Activated naive CD8-positive, alpha-beta T cell (primary cell): Measurements from ENCODE around the gene GOLGA8B.
"Not testable (repeated sequence)": the region's sequence is repeated elsewhere in the genome, so short reads cannot be mapped to it uniquely, and the experiment has no call there.

Experiments
- H3K27ac Mint-ChIP-seq: one replicate; pipeline ENCODE4 v1.8.0; 2021; ENCODE audit warnings: mixed read lengths
- H3K27me3 Mint-ChIP-seq: one replicate; pipeline ENCODE4 v1.8.0; 2021; ENCODE audit warnings: mixed read lengths
- H3K36me3 Mint-ChIP-seq: one replicate; pipeline ENCODE4 v1.8.0; 2021; ENCODE audit warnings: mixed read lengths
- H3K4me1 Mint-ChIP-seq: one replicate; pipeline ENCODE4 v1.8.0; 2021; ENCODE audit warnings: low read depth, mixed read lengths
- H3K4me3 Mint-ChIP-seq: one replicate; pipeline ENCODE4 v1.8.0; 2021; ENCODE audit warnings: mild to moderate bottlenecking, mixed read lengths
- H3K9me3 Mint-ChIP-seq: one replicate; pipeline ENCODE4 v1.8.0; 2021; ENCODE audit warnings: low read depth, mixed read lengths

GOLGA8B gene

GRCh38 chr15:34608517-34608916, 25.1 kb upstream of the GOLGA8B start:
- Mint-ChIP-seq H3K9me3 (no peaks in the 10 kb centered on the region), H3K4me1 (peaks cover 16% of the 10 kb centered on the region), H3K4me3 (no peak overlapping the region), H3K27me3 (peaks cover 14% of the 10 kb centered on the region), H3K27ac (no peak overlapping the region), H3K36me3 (no peaks in the 10 kb centered on the region)

DNA sequence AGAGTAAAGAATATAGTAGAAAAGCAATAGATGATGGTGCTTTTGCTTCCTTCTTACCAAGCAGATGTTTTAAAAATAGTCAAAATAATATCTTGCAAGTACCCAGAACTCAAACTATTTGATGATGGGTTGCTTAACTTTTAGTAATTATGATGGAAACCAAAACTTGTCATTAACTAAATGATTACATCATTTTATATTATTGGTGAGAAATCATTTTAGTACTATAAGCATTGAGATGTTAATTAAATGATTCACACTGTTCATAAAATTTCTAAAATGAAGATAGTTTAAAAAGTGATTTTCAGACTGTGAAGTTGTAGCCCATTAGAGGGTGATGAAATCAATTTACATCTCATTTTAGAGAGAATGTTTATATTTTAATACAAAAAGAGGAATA, 24.4 kb upstream of the GOLGA8B start:
- H3K4me1 Mint-ChIP-seq, result peaks cover 16% of the 10 kb centered on the region
- H3K36me3 Mint-ChIP-seq, result no peaks in the 10 kb centered on the region
- H3K4me3 Mint-ChIP-seq, result no peak overlapping the region
- H3K27ac Mint-ChIP-seq, result no peak overlapping the region
- no peaks in the 10 kb centered on the region for H3K9me3 Mint-ChIP-seq
- peaks cover 18% of the 10 kb centered on the region for H3K27me3 Mint-ChIP-seq

- Mint-ChIP-seq H3K4me3 (no peak overlapping the region), H3K9me3 (no peaks in the 10 kb centered on the region), H3K27me3 (peaks cover 20% of the 10 kb centered on the region), H3K36me3 (no peaks in the 10 kb centered on the region), H3K27ac (no peak overlapping the region), H3K4me1 (peaks cover 16% of the 10 kb centered on the region)
These were observed 23.1 kb upstream of the GOLGA8B start for GRCh38 chr15:34606545-34606944.

DNA sequence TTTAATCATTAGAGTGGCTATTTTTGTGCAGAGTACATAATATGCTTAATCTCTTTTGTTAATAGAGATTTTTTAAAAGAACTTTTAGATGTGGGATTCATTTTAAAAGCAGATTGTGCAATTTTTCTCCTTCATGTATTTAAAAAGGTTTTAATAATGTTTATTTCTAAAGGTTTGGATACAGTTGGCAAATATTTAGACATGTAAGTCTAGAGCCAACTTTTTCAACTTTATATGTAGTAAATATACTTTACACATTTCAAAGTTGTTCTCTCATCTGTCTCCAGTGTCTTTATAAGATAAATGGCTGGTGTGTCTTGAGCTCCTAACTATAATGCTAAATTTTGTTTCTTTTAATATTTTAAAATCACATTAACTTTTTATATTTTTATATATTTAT, 22.7 kb upstream of the GOLGA8B start:
- Mint-ChIP-seq H3K9me3 (no peaks in the 10 kb centered on the region), H3K27me3 (peaks cover 20% of the 10 kb centered on the region), H3K27ac (no peak overlapping the region), H3K4me1 (peaks cover 16% of the 10 kb centered on the region), H3K4me3 (no peak overlapping the region), H3K36me3 (no peaks in the 10 kb centered on the region)

DNA sequence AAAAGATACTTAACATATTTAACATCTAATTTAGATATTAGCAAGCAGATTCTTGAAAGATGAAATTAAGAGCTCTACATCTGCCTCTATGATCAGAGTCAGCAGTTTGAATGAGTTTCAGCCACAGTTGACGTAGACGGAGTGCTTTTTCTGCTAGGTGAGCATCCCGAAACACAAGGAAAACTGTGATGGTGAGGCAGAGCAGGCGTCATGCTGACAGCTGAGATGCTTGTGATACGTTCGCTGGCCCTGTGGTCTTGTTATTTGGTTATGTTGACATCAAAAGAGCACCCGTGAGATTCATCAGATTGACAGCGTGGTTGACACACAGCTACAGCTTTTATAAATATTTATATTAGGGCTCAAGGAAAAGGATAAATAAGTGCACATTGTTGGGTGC, 19.6 kb upstream of the GOLGA8B start:
- Mint-ChIP-seq H3K27ac (no peak overlapping the region), H3K9me3 (no peaks in the 10 kb centered on the region), H3K36me3 (no peaks in the 10 kb centered on the region), H3K27me3 (peaks cover 28% of the 10 kb centered on the region), H3K4me3 (no peak overlapping the region), H3K4me1 (no peaks in the 10 kb centered on the region)

- Mint-ChIP-seq H3K4me1 (no peaks in the 10 kb centered on the region), H3K36me3 (no peaks in the 10 kb centered on the region), H3K9me3 (no peaks in the 10 kb centered on the region), H3K27ac (no peak overlapping the region), H3K4me3 (no peak overlapping the region), H3K27me3 (peaks cover 25% of the 10 kb centered on the region)
These were observed 17.5 kb upstream of the GOLGA8B start for GRCh38 chr15:34600923-34601322.

- Mint-ChIP-seq H3K4me1 (no peaks in the 10 kb centered on the region), H3K27me3 (peaks cover 21% of the 10 kb centered on the region), H3K36me3 (no peaks in the 10 kb centered on the region), H3K4me3 (no peak overlapping the region), H3K27ac (no peak overlapping the region), H3K9me3 (no peaks in the 10 kb centered on the region)
These were observed 15.5 kb upstream of the GOLGA8B start for GRCh38 chr15:34598799-34599585.

- Mint-ChIP-seq H3K27ac (no peak overlapping the region), H3K27me3 (peaks cover 14% of the 10 kb centered on the region), H3K4me1 (no peaks in the 10 kb centered on the region), H3K36me3 (no peaks in the 10 kb centered on the region), H3K9me3 (no peaks in the 10 kb centered on the region), H3K4me3 (no peak overlapping the region)
These were observed 13.9 kb upstream of the GOLGA8B start for GRCh38 chr15:34597316-34597715.

DNA sequence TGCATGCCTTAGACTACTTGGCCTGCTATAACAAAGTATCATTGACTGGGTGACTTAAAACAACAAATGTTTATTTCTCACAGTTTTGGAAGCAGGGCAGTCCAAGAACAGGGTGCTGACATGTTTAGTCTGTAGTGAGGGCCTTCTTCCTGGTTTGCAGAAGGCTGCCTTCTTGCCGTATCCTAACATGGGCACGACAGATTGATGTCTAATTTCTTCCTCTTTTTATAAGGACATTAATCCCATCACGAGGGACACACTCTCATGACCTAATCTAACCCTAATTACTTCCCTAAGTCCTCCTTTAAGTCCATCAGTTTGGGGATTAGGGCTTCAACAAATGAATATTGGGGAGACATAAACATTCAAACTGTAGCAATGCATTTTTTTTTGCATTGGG, 10.9 kb upstream of the GOLGA8B start:
- H3K27ac Mint-ChIP-seq, result no peak overlapping the region
- no peaks in the 10 kb centered on the region for H3K4me1 Mint-ChIP-seq
- no peak overlapping the region for H3K4me3 Mint-ChIP-seq

DNA sequence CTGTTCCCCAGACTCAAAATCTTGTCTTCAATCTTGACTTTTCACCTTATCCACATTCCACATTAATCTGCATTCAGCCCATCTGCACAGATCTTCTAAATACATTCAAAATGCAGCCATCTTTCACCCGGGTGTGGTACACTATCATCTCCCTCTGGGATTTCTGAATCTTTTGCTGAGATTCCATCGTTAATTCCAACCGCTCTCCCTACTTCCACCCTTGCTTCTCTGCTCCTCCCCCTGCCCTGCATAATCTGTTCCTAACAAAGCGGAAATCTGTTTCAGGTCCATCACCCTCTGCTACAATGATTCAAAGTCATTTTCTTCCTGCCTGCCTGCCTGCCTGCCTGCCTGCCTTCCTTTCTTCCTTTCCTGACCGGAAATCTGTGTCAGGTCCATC, 7.9 kb upstream of the GOLGA8B start:
- H3K9me3 Mint-ChIP-seq, result no peaks in the 10 kb centered on the region
- no peaks in the 10 kb centered on the region for H3K36me3 Mint-ChIP-seq

More for the DNA sequence above, 10.9 kb upstream of the GOLGA8B start:
- H3K9me3 Mint-ChIP-seq, result no peaks in the 10 kb centered on the region
- H3K36me3 Mint-ChIP-seq, result no peaks in the 10 kb centered on the region
- peaks cover 12% of the 10 kb centered on the region for H3K27me3 Mint-ChIP-seq

DNA sequence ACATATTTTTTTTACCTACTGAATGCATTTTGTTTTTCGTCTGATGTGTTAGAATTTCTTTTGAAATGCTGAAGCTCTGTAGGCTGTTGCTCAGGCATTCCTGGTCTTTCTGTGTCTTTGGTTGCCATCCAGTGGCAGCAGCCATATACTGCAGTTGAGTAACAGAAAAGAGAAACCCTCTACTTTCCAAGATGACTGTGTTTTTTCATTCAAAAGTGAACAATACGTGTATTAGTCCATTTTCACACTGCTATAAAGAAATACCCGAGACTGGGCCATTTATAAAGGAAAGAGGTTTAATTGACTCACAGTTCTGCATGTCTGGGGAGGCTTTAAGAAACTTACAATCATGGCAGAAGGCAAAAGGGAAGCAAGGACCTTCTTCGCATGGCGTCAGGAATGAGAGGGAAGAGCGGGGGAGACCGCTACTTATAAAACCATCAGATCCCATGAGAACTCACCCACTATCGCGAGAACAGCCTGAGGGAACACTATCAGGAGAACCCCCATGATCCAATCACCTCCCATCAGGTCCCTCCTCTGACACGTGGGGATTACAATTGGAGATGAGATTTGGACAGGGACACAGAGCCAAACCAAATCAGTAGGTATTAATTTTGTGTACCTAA, 4.7 kb upstream of the GOLGA8B start:
- H3K27ac Mint-ChIP-seq, result peak overlapping the region; percentile 91
- peaks cover 7% of the 10 kb centered on the region for H3K27me3 Mint-ChIP-seq
- no peaks in the 10 kb centered on the region for H3K36me3 Mint-ChIP-seq
- H3K4me1 Mint-ChIP-seq, result peaks cover 10% of the 10 kb centered on the region
- H3K4me3 Mint-ChIP-seq, result peak overlapping the region; percentile 84
- no peaks in the 10 kb centered on the region for H3K9me3 Mint-ChIP-seq

More for the DNA sequence above, 7.9 kb upstream of the GOLGA8B start:
- Mint-ChIP-seq H3K27me3 (peaks cover 9% of the 10 kb centered on the region), H3K4me1 (peaks cover 5% of the 10 kb centered on the region), H3K4me3 (no peak overlapping the region), H3K27ac (no peak overlapping the region)

- H3K27me3 Mint-ChIP-seq, H3K9me3 Mint-ChIP-seq: not testable (repeated sequence)
These were observed 2.5 kb upstream of the GOLGA8B start for GRCh38 chr15:34585966-34586365.

DNA sequence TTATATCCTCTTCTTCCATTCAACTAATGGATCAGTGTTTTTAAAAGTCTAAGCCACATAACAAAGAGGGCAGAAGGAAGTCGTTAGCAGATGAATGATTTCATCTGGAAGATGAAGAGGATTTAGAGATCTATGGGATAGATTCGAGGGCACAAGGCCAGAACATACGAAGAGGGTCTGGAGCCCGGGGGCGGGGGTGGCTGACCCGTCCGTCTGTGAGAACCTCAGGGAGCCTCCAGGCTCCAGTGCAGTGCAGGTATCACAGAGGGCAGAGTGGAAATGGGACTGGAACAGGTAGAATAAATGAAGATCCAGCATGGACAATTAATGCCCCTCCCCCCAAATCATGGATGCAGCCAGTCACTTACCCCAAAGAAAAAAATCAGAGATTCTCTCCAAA, 1.5 kb upstream of the GOLGA8B start:
- Mint-ChIP-seq H3K36me3 (no peaks in the 10 kb centered on the region), H3K27me3 (no peaks in the 10 kb centered on the region), H3K27ac (no peak overlapping the region), H3K9me3 (no peaks in the 10 kb centered on the region), H3K4me3 (peak overlapping the region; percentile 61), H3K4me1 (peaks cover 25% of the 10 kb centered on the region)

More at GRCh38 chr15:34585966-34586365, 2.5 kb upstream of the GOLGA8B start:
- not testable (repeated sequence) for H3K4me3 Mint-ChIP-seq, H3K36me3 Mint-ChIP-seq, H3K27ac Mint-ChIP-seq
- peaks cover 21% of the 10 kb centered on the region for H3K4me1 Mint-ChIP-seq

DNA sequence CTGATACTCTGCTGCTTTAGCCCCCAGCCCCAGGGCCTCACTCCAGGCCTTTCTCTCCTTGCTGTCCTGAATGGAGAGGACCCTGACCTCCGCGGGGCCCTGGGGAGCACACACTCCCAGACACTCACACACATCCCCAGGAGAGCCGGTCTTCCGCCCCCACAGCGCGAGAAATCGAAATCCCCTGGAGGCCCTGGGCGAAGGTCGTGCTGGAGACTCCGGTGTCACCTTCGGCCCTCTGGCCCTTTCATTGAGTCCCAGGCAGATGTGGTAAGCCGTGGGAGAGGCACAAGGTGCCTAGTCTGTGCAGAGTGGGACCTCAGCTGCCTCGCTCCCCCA, 848 bp upstream of the GOLGA8B start:
- peak overlapping the region; percentile 87 for H3K4me3 Mint-ChIP-seq
- H3K9me3 Mint-ChIP-seq, result no peaks in the 10 kb centered on the region
- H3K36me3 Mint-ChIP-seq, result no peaks in the 10 kb centered on the region
- H3K27ac Mint-ChIP-seq, result peak overlapping the region; percentile 82
- no peaks in the 10 kb centered on the region for H3K27me3 Mint-ChIP-seq
- H3K4me1 Mint-ChIP-seq, result peaks cover 30% of the 10 kb centered on the region

- H3K4me3 Mint-ChIP-seq, result peak overlapping the region; percentile 90
- peaks cover 40% of the 10 kb centered on the region for H3K4me1 Mint-ChIP-seq
- H3K36me3 Mint-ChIP-seq, result no peaks in the 10 kb centered on the region
- H3K27me3 Mint-ChIP-seq, result no peaks in the 10 kb centered on the region
- H3K9me3 Mint-ChIP-seq, result no peaks in the 10 kb centered on the region
- peak overlapping the region; percentile 73 for H3K27ac Mint-ChIP-seq
These were observed 735 bp downstream of the GOLGA8B start for GRCh38 chr15:34582461-34583371.
